Measurements from ENCODE around the gene CLCF1.

The CLCF1 gene

GRCh38 chr11:67410369-67410831 lies 37.0 kb upstream of the CLCF1 start:
- Histone ChIP-seq H3K27ac (no peak overlapping the region), H3K36me3 (no peaks in the 10 kb centered on the region), H3K4me1 (peaks cover 0 to 18% (median 3%) of the 10 kb centered on the region in 4 donors), H3K9me3 (no peaks in the 10 kb centered on the region), H3K4me3 (no peak overlapping the region), H3K27me3 (peaks cover 0 to 74% of the 10 kb centered on the region in 2 donors)
- DNase-seq = no peak
- intact Hi-C loops (cut with DNase I; ENCODE audit: low total_unique reads) = no loop called here
- TF ChIP-seq CTCF (IDR thresholded peaks at IDR 0.05) = no peak

- no peak overlapping the region for H3K27ac ChIP-seq
- intact Hi-C loops (cut with DNase I; ENCODE audit: low total_unique reads) = no loop called here
- H3K4me3 ChIP-seq = no peak overlapping the region
- DNase-seq = no peak
- no peaks in the 10 kb centered on the region for H3K36me3 ChIP-seq
- H3K27me3 ChIP-seq = peaks cover 0 to 79% of the 10 kb centered on the region in 2 donors
- TF ChIP-seq CTCF (IDR thresholded peaks at IDR 0.05) = no peak
- H3K4me1 ChIP-seq = peaks cover 0 to 13% (median under 1%) of the 10 kb centered on the region in 4 donors
- H3K9me3 ChIP-seq = no peaks in the 10 kb centered on the region
Observed at GRCh38 chr11:67409781-67410368, 36.5 kb upstream of the CLCF1 start.

GRCh38 chr11:67409261-67409666 lies 35.9 kb upstream of the CLCF1 start:
- Histone ChIP-seq H3K27ac (no peak overlapping the region), H3K9me3 (no peaks in the 10 kb centered on the region), H3K27me3 (peaks cover 0 to 84% of the 10 kb centered on the region in 2 donors), H3K36me3 (no peaks in the 10 kb centered on the region), H3K4me3 (no peak overlapping the region), H3K4me1 (peaks cover 0 to 11% (median 0%) of the 10 kb centered on the region in 4 donors)
- intact Hi-C loops (cut with DNase I; ENCODE audit: low total_unique reads) = no loop called here
- DNase-seq = no peak
- TF ChIP-seq CTCF (IDR thresholded peaks at IDR 0.05) = no peak

- Histone ChIP-seq H3K27ac (no peak overlapping the region), H3K9me3 (no peaks in the 10 kb centered on the region), H3K27me3 (peaks cover 0 to 90% of the 10 kb centered on the region in 2 donors), H3K4me1 (peaks cover 0 to 11% (median 0%) of the 10 kb centered on the region in 4 donors), H3K4me3 (no peak overlapping the region), H3K36me3 (no peaks in the 10 kb centered on the region)
- TF ChIP-seq CTCF (IDR thresholded peaks at IDR 0.05) = no peak
- DNase-seq = no peak
- intact Hi-C loops (cut with DNase I; ENCODE audit: low total_unique reads) = no loop called here
Observed at GRCh38 chr11:67408437-67409200, 35.2 kb upstream of the CLCF1 start.

GRCh38 chr11:67407688-67408163 lies 34.3 kb upstream of the CLCF1 start:
- Histone ChIP-seq H3K9me3 (no peaks in the 10 kb centered on the region), H3K27me3 (peaks cover 0 to 87% of the 10 kb centered on the region in 2 donors), H3K4me1 (peaks cover 0 to 11% (median 0%) of the 10 kb centered on the region in 4 donors), H3K36me3 (no peaks in the 10 kb centered on the region), H3K27ac (no peak overlapping the region), H3K4me3 (no peak overlapping the region)
- TF ChIP-seq CTCF (IDR thresholded peaks at IDR 0.05) = no peak
- no peak for DNase-seq
- intact Hi-C loops (cut with DNase I; ENCODE audit: low total_unique reads) = no loop called here
